CD4-positive, alpha-beta T cell treated with Interleukin-17A for 1 hour (primary cell): ENCODE measurements around the gene CACNA2D4.

Source experiments
- DNase-seq: peaks from one replicate; pipeline ENCODE4 v3.0.0-alpha.2; 2020

The CACNA2D4 gene

DNA sequence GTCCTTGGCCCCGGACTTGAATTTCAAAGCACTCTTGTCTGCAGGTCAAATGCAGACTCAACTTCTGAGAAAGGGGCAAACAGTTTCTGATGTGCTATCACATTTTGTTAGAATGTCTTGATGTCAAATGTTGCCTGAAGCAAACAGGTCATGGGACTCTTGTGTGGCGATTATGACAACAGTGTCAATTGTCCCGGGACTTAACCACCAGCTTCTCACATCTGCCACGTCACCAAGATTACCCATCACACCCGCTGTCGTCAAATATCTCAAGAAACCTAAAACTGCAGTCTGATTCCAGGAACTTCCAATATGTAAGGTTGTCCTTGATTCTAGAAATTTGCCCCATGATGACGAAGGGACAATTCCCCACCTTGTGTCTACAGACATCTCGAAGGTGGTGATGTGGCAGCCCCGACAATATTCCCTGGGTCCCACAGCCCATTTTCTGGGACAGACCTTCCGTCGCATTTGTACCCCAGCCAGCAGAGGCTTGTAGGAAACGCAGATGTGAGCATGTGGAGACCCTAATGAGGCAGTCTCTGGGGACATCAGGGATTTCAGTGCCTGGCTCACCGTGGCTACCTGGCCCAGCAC is 76.8 kb downstream of the CACNA2D4 start:
- DNase-seq: no peak

DNA sequence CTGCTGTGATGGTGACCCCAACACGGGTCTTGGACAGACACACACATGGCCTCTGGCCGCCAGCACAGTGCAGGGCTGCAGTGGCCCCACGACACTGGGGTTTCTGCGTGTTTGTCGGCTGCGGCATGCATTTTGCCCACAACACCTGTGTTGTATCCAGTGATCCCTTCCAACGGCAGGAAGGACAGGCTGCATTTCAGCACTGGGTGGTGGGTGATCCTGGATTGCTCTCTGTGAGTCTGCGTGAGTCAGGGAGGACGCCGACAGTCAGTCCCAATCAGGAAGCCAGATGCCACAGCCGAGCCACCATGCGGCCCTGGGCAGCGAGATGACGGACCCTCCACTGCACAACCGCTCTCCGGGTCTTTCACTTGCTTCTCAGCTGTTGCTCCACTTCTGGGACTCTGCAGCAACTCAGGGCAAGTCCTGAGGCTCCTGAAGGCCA is 77.4 kb downstream of the CACNA2D4 start:
- DNase-seq: no peak

DNA sequence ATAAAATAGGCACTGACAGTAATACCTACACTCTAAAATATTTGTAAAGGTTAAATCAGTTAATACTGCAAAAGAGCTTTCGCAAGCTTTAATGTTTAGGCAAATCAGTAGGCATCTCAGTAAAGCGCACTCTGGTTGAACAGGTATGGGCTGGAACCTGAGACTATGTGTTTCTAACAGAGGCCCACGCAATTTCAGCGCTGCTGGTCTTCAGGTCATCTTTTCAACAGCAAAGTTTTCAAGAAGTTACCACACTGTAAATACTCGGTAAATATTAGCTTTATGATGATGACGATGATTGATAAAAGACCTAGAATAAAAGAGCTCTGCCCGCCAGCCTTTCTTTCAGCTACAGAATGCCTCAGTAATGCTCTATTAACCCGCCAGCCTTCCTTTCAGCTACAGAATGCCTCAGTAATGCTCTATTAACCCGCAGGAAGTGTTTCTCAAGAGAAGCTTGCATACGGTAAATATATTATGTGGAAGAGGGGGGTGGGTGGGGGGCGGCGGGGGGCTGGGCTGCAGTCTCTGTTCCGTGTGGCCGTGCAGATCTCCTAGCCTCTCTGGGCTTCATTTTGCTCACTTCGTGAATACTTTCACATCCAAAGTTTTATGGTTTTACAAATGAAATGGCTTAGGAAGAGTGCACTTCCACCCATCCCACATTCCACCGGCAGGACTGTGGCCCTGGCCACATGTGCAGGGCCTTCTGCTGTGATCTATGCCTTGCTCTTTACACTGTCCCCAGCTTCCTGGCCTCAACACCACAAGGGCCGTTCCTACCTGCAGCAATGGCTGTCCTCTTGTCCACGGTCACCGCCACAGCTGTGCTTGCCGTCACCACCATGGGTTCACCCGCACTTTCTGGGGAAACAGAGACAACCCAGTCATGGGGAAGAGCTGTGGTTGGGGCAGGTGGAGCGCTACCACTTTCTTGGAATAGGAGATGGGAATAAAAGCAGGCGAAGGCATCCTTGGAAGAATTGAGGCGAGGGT is 78.2 kb downstream of the CACNA2D4 start:
- no peak for DNase-seq

DNA sequence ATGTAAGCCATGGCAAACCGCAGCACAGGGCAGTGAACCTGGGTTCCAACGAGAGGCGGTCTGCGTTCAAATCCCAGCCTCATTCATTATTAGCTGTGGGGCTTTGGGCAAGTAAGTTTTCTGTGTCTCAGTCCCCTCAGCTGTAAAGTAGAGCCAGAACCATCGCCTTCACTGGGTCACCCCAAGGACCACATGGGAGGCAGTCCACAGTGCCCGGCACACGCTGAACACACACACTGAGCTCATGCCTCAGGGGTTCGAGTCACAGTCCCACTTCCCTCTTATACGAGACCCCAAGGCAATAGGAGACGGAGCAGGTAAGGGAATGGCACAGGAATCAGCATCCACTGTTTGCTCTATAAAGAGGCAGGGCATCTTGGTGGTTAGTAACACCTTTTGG is 79.0 kb downstream of the CACNA2D4 start:
- no peak for DNase-seq

DNA sequence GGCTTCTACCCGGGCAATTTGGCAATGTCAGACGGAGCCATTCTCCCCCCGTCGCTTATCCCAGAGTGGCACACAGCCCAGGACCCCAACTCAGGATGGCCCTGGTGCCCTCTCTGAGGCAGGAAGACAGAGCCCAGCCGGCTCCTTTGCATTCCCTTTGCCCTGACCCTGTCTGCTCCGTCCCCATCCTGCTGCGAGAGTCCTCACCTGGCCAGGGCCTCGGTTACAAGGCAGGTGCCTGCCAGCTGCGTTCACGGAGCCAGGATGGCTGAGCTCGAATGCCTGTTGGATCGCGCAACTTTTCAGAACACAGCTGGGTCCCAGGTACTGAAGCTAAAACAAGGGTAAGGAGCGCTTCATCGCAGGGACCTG is 79.5 kb downstream of the CACNA2D4 start:
- DNase-seq: no peak

DNA sequence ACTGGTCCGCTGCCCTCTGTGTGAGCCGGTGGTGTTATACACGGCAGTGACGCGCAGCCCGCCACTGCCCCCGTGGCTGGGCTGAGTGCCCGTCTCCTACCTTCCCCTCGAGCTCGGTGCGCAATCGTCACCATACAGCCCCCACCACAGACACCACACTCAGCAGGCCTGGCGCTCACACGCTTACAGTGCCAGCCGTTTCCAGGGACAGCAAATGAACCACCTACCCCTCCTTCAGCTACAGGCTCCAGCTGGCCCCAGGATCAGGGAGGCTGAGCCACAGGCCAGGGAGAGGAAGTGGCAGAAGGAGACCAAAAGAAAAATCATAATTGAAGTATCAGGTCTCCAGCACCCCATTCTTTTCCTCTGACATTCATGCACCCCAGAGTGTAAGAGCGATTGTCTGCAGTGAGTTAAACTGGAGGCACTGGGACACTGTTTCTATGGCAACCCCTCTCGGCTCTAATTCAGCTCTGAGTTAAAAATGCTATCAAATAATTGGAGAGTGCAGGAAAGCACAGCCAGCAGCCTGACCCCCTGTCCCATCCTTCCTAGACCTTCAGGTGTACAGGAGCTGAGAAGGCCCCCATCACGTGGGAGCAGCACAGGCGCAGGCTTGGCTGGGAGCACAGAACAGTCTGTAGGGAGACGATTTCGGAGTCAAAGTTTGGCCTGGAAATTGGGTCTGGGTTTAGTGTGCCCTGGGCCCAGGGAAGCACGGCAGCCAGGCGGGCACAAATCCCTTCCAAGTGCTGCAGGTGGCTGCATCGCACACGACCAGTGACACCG is 80.1 kb downstream of the CACNA2D4 start:
- no peak for DNase-seq

DNA sequence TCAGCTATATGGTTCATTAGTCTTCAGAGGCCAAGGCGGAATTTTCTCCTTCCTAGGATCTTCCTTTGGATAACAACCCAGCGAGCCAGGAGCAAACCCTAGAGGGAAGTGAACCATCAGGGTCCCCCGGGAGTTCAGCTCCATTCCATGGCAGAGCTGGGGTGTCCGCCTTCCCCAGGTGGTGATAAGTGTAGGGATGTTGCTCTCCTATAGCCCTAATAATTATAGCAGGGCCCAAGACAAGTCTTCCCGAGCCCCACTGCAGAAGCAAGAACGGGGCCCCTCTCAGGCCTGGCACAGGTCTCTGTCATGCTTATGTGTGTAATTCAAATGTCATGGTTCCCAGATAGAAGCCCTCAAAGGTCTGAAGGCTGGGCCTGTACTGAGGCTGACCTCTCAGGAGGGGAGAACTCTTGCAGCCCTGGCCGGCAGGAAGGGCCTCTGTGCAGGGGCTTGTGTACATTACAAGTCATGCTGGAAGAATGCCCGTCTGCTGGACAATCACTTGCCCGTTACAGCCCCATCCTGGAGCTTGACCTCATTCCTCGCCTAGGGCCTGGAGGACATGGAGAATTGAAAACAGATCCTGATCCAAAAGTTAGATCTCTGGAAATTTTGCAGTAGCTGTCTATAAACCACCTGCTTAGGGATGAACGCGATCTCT is 80.8 kb downstream of the CACNA2D4 start:
- no peak for DNase-seq

DNA sequence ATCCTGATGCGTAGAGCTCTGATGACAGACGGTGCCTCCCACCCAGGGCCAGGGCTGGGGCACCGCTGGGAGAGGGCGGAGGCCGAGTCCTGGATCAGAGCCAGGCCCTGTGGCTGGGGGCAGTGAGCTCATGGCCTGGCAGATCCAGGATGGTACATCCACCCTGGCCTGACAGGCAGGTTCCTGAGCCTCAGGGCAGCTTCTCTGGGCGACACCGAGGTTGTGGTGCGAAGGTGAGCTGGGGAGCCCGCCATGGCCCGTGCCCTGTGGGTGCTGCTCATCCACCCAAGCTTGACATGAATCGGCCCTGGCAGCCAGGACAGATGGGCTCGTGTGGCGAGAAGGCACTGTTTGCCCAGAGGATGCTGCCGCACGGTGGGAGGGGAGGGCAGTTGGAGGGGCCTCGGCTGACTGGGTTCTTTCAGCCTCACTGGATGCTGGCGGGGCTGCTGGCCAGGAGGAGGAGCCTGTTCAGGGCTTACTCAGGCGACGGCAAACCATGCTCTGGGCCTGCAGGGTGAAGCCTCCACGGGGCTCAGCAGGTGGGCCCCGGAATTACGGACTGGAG is 81.5 kb downstream of the CACNA2D4 start:
- DNase-seq: no peak

DNA sequence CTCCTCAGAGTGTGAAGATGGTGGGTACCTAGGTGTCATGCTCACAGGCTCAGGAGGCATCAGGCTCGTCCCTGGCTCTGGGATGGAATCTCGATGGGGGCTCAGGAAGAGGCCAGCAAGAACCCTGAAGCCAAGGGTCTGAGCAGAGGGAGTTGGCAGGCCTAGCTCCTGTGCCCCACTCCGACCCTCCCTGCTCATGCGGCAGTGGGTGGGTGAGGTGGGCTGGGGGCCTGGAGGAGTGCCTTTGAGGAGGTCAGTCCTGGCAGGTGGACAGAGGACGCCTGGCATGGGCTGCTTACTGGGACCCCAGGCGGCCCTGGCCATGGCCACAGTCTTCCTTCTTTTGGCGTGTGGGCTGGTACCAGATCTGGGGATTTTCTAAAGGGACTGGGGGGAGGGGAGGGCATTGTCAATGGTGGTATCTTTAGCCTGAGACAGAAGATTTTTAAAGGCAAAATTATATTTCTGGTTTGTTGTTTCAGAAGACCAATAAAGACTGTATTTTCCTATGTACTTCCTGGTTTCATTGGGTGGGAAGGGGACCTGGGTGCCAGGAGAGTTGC is 82.1 kb downstream of the CACNA2D4 start:
- DNase-seq: no peak

DNA sequence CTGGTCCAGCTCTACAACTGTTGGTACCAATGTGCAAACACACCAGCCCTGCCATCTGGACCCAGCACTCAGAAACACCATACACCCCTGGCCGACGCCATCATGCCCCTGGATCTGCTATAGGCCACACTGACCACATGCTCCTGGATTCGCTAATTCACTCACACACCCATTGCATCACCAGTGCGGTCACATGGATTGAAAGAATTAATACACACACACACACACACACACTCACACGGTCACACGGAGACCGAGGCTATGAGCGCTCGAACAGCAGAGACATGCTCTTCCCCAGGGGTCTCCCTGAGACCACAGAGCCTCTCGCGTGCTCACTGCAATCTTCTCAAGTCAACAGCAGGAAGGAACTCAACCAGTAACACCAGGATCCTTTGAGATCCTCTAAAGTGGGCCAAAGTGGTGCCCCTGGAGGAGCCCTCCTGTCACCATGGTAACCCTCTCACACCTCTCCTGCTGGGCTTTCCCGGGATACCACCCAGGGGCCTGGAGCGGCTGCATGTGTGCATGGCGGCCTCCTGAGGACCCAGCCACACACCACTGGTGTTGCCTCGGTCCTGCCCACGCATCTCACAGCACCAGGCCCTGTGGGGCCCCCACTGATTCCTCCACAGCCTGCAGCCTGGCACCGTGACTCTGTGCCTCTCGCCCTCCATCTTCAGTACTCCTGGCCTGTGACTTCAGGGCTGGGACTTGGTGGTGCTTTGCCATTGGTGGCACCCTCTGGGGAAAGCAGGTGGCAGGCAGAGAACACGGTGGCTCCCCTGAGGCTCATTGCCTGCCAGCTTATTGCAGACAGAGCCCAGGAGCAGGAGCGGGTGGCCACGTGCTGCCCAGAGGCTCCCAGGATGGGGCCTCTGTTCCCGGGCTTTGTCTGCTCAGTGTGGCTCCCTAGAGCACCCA is 83.0 kb downstream of the CACNA2D4 start:
- no peak for DNase-seq

DNA sequence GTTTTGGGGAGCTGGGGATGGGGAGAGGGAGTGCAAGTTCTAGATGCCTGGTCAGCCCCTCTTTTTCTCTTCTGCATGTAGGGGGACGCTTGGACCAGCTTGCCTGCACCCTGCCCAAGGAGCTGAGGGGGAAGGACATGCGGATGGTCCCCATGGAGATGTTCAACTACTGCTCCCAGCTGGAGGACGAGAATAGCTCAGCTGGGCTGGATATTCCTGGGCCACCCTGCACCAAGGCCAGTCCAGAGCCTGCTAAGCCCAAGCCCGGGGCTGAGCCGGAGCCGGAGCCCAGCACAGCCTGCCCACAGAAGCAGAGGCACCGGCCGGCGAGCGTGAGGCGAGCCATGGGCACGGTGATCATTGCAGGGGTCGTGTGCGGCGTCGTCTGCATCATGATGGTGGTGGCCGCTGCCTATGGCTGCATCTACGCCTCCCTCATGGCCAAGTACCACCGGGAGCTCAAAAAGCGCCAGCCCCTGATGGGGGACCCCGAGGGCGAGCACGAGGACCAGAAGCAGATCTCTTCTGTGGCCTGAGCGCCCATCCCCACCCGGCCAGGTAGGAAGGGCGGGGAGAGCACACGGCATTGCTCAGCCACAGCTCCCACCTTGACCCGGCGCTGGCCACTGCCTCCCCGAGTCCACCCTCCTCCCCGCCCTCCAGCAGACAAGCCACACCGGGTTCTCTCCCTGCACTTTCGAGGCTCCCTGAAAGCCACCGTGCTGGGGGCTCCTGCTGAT is 84.1 kb downstream of the CACNA2D4 start:
- no peak for DNase-seq

DNA sequence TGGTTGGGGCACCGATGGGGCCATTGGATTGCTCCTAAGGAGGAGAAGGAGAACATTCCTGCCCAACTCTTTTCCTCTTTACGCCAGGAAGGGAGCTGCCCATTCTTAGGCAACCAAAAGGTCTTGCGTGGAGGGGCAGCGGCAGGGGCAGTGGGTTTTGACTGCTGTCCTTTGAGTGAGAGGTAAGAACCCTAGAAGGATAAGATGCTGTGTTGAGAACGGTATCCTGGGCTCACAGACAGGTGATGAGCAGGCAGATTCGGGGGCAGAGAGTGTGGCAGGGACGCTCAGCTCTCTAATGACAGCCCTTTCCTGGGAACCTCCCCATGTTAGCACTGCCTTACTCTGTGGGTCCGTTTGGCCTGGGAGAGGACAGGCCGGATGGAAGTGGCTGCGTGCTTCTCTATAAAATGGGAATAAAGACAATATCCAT is 84.8 kb downstream of the CACNA2D4 start:
- no peak for DNase-seq

DNA sequence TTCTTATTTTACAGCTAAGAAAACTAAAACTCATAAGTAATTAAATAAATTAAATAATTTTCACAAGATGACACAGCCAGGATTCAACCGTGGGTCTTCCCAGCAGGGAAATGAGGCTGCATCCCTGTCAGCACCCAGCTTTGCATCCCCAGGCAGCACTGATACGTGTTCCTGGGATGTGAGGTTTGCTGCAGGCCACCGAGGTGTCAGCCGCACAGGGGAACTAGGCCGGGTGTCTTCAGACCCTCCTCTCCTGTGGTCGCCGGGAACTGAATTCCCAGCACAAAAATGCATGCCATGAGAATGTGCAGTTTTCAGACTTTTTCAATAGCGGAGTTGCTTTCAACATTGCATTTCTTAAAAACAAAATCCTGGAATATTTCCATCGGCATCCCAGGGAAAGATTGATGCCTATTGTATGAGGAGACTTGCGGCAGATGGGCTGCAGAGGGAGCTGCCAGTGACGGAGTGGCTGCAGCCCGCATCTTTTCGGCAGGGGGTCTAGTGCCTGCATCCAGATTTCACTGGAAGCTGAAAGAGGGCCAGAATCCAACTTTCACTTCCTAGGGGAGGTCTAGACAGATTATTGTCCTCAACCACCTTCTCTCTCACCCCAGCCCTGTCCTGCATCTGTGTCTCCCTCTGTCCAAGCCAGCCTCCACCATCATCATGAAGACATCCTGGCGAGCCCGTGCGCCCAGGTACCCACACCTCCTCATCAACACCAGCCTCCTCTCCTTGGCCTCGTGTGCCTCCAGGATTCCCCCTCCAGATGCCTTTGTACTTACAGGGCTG is 85.5 kb downstream of the CACNA2D4 start:
- no peak for DNase-seq

DNA sequence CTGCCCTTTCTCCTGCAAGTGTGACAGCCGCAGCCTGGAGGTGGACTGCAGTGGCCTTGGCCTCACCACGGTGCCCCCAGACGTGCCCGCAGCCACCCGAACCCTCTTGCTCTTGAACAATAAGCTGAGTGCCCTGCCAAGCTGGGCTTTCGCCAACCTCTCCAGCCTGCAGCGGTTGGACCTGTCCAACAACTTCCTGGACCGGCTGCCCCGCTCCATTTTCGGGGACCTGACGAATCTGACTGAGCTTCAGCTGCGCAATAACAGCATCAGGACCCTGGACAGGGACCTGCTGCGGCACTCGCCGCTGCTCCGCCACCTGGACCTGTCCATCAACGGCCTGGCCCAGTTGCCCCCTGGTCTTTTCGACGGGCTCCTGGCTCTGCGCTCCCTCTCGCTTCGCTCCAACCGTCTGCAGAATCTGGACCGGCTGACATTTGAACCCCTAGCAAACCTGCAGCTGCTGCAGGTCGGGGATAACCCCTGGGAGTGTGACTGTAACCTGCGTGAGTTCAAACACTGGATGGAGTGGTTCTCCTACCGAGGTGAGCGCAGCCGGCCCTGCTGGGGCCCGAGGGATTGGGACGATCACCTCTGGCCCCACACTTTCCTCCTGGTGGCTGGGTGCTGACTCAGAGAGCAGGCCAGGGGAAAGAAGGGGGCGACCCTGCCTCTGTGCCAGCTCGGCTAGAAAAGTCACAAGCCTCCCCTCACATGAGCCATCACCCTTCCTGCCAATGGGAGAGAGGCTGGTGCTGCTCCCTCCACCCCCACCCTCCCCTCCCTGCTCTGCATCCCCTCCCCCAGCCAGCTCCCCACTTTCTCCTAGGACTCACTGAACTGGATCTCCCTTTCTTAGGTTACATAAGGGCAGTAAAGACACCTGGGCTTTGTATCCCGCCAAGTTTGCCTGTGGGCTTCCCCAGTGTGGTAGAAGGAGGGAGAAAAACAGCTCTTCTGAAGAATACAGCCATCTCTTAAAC is 87.2 kb downstream of the CACNA2D4 start:
- no peak for DNase-seq

DNA sequence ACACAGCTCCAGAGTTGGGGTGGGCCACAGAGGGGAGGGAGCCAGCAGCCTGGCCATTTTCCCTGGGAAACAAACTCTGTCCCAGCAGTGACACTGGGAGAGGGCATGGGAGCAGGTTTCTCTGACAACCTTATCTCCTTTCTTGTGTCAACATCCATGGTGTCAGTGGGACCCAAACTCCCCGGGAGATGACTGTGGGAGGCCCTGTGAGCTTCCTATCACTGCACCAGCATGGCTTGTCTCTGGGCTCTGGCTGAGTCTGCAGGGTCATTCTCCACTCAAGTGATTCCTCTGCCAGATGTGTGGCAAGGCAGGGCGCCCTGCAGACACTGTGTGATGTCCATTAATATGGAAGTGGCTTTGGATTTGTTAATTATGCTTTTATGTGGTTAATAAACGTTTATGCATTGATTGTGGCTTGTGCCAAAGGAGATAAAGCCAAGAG is 88.0 kb downstream of the CACNA2D4 start:
- no peak for DNase-seq

DNA sequence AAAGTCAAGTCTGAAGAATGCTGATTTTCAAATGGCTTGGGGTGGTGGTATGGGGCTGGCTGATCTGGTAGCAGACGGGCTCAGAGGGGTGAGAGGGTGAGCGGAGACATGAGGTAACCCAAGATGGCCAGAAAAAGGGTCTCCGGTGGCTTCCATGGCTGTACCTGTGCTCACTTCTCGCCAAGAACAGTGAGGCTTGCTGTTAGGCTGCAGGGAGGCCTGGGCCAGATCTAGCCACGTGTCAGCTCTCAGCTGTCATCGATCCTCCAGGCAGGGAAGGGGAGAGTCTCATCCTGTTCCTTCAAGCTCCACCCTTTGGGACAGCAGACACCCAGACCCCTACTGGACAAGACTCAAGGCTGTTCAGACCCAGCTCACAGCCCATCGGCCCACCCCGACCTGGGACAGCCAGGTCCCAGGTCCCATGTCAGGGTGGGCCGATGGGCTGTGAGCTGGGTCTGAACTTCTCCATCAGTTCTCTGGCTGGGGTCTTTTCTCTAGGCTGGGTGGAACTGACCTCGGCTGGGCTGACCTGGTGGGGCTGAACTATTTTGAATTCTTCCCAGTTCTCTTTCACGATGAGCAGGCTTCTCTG is 89.0 kb downstream of the CACNA2D4 start:
- no peak for DNase-seq

DNA sequence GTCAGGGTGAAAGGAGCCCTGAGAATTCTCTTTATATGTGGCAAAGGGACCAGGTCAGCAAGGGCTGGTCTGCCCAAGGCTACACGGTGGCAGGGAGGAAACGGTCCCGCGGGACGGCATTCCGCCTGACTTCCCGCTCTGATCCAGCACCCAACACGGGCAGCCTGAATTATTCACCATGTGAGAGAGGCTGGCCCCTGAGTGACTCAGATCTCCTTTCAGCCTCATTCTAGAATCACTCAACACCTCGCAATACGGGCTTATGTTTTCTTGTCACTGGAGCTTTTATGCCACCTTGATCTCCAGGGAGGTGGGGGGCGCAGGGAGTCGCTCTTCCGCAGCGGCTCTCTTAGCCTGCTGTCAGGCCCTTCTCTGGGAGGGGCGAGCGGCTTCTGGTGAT is 89.6 kb downstream of the CACNA2D4 start:
- DNase-seq: no peak
